HG03064 (cell line): ENCODE results near the gene NKIRAS1.

Source experiments
- ATAC-seq: cut with Tn5 transposase; IDR thresholded peaks from one replicate; pipeline ENCODE4 v1.9.1; 2021; ENCODE audit warnings: low read depth; ENCODE audit not compliant: unreplicated experiment

Gene NKIRAS1

GRCh38 chr3:23916886-23917678, at the start of gene NKIRAS1, which contains the start of gene RPL15:
NKIRAS1 (minus strand) TSS chr3:23916990; CDS start chr3:23910904, 6,086 bp downstream.
RPL15 (plus strand) TSS chr3:23917132; CDS start chr3:23917860, 728 bp downstream.
- ATAC-seq, result peak; percentile 95

- no peak for ATAC-seq
These were observed 49.5 kb upstream of the NKIRAS1 start for GRCh38 chr3:23966328-23966727.

- no peak for ATAC-seq
These were observed 47.9 kb upstream of the NKIRAS1 start for GRCh38 chr3:23964537-23965235.

DNA sequence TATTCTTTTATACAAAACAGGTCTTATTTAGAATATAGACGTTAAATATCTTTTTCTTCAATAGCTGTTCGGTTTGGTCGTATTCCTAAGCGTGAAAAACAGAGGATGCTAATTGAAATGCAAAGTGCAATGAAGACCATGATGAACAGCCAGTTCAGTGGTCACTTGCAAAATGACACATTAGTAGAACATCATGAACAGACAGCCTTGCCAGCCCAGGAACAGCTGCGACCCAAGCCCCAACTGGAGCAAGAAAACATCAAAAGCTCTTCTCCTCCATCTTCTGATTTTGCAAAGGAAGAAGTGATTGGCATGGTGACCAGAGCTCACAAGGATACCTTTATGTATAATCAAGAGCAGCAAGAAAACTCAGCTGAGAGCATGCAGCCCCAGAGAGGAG, 45.1 kb upstream of the NKIRAS1 start:
- no peak for ATAC-seq

DNA sequence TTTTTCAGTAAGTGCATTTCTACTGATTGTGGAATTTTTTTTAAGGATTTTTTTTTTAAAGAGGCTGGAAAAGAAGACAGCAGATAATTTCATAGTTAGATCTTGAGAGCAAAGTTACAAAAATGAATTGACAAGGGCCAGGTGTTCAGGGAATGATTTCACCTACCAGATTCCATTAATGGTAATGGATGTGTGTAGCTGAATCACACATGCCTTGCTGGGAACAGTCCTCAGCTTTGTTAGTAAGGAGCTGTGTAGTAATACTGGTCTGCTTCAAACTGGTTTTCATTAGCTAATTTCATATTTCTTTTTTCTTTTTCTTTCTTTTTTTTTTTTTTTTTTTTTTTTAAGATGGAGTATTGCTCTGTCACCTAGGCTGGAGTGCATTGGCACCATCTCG, 44.3 kb upstream of the NKIRAS1 start:
- no peak for ATAC-seq

- no peak for ATAC-seq
These were observed 43.9 kb upstream of the NKIRAS1 start for GRCh38 chr3:23960649-23961048.

- ATAC-seq, result no peak
These were observed 42.5 kb upstream of the NKIRAS1 start for GRCh38 chr3:23959135-23959900.

DNA sequence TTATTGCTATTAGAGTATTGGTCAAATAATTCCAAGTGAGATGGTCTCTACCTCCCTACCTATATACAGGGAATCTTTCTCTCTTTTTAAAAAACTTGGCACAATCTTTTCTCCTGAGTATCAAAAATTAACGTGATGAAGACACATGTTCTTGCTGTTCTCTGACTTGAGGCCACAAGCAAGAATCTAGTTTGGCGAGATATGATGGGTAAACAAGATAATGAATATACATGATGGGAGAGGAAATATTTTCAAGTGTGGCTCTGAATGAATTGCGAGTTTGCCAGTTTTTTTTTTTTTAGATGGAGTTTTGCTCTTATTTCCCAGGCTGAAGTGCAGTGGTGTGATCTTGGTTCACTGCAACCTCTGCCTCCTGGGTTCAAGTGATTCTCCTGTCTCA, 39.9 kb upstream of the NKIRAS1 start:
- ATAC-seq, result no peak

- ATAC-seq, result no peak
These were observed 37.4 kb upstream of the NKIRAS1 start for GRCh38 chr3:23954144-23954543.

DNA sequence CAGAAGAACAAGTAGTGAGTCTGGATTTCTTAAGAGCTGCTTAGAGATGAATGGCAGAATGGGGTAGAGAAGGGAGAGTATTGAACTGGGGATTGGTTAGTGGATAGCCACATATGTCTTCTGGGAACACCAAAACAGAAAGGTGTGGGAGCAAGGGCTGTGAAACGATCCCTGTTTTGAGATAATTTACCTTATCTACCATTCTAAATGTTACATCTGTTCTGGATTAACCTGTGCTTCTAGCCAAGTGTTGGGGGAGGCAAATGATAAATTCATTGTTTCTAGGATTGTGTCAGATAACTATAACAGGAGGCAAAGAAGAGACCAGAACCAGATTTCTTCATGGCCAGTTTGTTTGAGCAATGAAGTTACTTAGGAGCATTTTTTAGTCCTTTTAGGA, 36.7 kb upstream of the NKIRAS1 start:
- ATAC-seq, result no peak

DNA sequence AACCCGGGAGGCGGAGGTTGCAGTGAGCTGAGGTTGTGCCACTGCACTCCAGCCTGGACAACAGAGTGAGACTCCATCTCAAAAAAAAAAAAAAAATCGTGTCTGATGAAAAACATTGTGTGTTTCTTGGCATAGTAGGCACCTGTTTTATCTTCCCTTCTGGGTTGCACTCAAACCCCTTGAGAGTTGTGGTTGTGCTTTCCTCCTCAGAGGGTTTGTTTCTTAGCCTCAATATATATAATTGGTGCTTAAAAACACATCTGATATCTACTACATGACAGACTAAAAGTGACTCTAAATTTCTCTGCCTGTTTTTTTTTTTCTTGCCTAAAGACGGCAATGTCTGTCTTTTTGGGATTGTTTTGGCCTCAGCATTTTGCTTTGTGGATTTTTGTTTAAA, 35.9 kb upstream of the NKIRAS1 start:
- peak; percentile 55 for ATAC-seq

DNA sequence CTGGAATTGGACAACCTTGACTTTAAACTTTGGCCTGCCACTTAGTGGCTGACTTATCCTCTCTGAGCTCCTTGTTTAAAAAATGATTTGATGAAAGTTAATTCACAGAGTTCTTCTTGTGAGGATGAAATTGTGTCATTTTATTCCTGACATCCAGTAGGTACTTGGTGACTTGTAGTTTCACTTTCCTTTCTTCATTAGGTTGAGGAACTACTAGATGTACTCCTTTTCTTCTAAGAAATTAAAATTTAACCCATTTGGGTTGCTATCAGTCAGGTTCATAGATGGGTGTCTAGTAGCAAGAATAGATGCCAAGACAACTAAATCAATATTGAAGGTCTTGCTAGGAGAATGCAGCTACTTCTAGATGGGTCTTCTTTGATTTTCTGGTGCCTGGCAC, 33.5 kb upstream of the NKIRAS1 start:
- no peak for ATAC-seq

DNA sequence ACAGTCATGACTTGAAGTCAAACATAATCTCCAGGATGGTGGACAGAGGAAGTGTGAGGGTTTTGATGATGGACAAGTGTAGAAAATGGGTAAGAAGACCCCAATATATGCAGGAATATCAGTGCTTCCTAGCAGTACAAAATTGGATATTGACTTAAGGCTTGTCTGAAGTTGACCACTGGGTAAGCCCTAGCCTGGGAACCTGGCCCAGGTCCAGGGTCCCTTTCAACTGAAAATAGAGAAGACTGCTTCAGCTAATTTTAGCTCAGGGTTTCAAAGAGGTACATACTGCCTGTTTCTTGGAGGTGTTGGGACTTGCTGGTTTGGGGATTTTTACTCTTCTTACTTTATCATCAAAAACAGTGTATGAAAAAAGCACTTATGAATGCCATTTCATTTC, 33.0 kb upstream of the NKIRAS1 start:
- peak; percentile 19 for ATAC-seq

- no peak for ATAC-seq
These were observed 32.0 kb upstream of the NKIRAS1 start for GRCh38 chr3:23948761-23949160.

- peak; percentile 63 for ATAC-seq
These were observed 29.3 kb upstream of the NKIRAS1 start for GRCh38 chr3:23945913-23946687.

DNA sequence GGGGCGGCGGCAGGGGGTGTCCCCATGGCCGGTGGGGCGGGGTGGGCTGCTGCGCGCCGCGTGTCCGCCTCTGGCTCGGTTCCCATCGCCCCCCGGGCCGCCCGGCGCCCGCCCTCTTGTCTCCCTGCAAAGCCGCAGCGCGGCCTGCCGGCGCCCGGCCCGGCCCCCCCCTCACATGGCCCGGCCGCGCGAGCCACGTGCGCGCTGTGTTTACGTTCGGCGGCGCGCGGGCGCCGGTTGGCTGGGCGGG, 28.8 kb upstream of the NKIRAS1 start:
- no peak for ATAC-seq

- ATAC-seq, result peak; percentile 63
These were observed 28.3 kb upstream of the NKIRAS1 start, which contains the start of gene NR1D2 for GRCh38 chr3:23944861-23945662. NR1D2 (plus strand) TSS chr3:23945286; CDS start chr3:23945579, 293 bp downstream.

DNA sequence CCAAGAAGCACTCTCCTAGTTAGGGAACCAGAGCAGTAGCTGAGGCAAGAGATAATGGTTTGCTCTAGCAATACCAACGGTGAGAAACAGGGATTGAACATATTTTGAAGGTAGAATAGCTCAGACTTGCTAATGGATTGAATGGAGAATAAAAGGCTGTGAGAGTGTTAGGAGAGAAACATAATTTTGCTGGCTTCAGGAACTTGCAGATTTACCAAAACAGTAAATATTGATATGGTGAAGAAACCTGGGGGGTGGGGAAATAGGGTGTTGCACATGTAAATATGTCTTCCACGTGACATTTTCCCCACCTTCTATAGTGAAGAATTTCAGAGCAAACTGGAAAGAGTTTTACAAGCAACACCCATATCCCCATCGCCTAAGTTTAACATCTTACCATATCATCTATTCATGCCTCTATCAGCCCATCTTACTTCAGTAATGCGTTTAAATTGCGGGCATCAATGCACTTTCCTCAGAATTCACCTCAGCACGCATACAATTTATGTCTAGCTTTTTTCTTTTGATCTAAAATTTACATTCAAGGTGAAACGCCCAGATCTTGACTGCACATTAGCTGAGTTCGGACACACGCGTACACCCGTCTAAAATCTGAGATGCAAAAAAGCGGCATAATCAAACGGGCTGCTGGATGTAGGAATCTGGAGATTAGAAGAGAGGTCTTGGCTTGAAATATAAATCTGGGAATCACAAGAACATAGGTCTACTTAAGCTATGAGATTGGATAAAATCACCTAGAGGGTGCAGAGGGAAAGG, 27.4 kb upstream of the NKIRAS1 start:
- no peak for ATAC-seq

DNA sequence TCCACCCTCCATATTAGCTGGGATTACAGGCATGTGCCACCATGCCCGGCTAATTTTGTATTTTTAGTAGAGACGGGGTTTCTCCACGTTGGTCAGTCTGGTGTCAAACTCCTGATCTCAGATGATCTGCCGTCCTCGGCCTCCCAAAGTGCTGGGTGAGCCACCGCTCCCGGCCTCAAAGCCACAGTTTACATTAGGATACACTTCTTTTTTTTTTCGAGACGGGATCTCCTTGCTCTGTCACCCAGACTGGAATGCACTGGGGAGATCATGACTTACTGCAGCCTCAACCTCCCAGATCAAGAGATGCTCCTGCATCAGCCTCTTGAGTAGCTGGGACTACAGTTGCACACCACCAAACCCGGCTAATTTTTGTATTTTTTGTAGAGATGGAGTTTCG, 25.8 kb upstream of the NKIRAS1 start:
- ATAC-seq, result no peak
